Effector memory CD4-positive, alpha-beta T cell (primary cell): ENCODE results near the gene TPR.

Source experiments
- DNase-seq, 3 donors: peaks; one replicate each; pipeline ENCODE4 v3.0.0-alpha.2; 2020
- H3K27ac ChIP-seq: 2 replicates; pipeline ENCODE4 v1.7.0; 2013; ENCODE audit warnings: mild to moderate bottlenecking, low read length, moderate library complexity; ENCODE audit not compliant: insufficient read depth, poor library complexity, severe bottlenecking
- H3K27me3 ChIP-seq: replicated peaks from 2 replicates; pipeline ENCODE4 v1.7.0; 2013; ENCODE audit warnings: mild to moderate bottlenecking, low read length; ENCODE audit not compliant: insufficient read depth, control insufficient read depth, poor library complexity, severe bottlenecking
- H3K36me3 ChIP-seq: 2 replicates; pipeline ENCODE4 v1.7.0; 2013; ENCODE audit warnings: mild to moderate bottlenecking, low read length, moderate library complexity; ENCODE audit not compliant: control insufficient read depth, insufficient read depth
- H3K4me1 ChIP-seq: 2 replicates; pipeline ENCODE4 v1.7.0; 2013; ENCODE audit warnings: low read length, mild to moderate bottlenecking; ENCODE audit not compliant: control insufficient read depth, insufficient read depth, poor library complexity, severe bottlenecking
- H3K4me3 ChIP-seq: 2 replicates; pipeline ENCODE4 v1.7.0; 2013; ENCODE audit warnings: low read length, low read depth, mild to moderate bottlenecking; ENCODE audit not compliant: insufficient read depth, poor library complexity, severe bottlenecking
- H3K9me3 ChIP-seq: 2 replicates; pipeline ENCODE4 v1.7.0; 2013; ENCODE audit warnings: mild to moderate bottlenecking, low read length, moderate library complexity; ENCODE audit not compliant: control insufficient read depth

Gene TPR

GRCh38 chr1:186337554-186337953 is 37.5 kb downstream of the TPR start:
- DNase-seq: no peak
- Histone ChIP-seq H3K36me3 (peaks cover 79% of the 10 kb centered on the region), H3K27ac (no peak overlapping the region), H3K4me1 (no peaks in the 10 kb centered on the region), H3K9me3 (no peaks in the 10 kb centered on the region), H3K4me3 (no peak overlapping the region), H3K27me3 (no peaks in the 10 kb centered on the region)

- H3K36me3 ChIP-seq: peaks cover 83% of the 10 kb centered on the region
- DNase-seq: no peak
- H3K4me3 ChIP-seq: no peak overlapping the region
- H3K4me1 ChIP-seq: no peaks in the 10 kb centered on the region
- no peaks in the 10 kb centered on the region for H3K9me3 ChIP-seq
- H3K27ac ChIP-seq: no peak overlapping the region
- H3K27me3 ChIP-seq: no peaks in the 10 kb centered on the region
Measured at GRCh38 chr1:186330758-186331157, 44.3 kb downstream of the TPR start.

GRCh38 chr1:186327331-186327730 is 47.7 kb downstream of the TPR start:
- Histone ChIP-seq H3K4me3 (no peak overlapping the region), H3K36me3 (peaks cover 70% of the 10 kb centered on the region), H3K4me1 (no peaks in the 10 kb centered on the region), H3K27ac (no peak overlapping the region), H3K9me3 (no peaks in the 10 kb centered on the region), H3K27me3 (no peaks in the 10 kb centered on the region)
- no peak for DNase-seq

GRCh38 chr1:186326009-186326408 is 49.0 kb downstream of the TPR start:
- no peak for DNase-seq
- Histone ChIP-seq H3K4me1 (no peaks in the 10 kb centered on the region), H3K9me3 (no peaks in the 10 kb centered on the region), H3K36me3 (peaks cover 71% of the 10 kb centered on the region), H3K27me3 (no peaks in the 10 kb centered on the region), H3K4me3 (no peak overlapping the region), H3K27ac (no peak overlapping the region)

GRCh38 chr1:186325239-186325638 is 49.8 kb downstream of the TPR start:
- peaks cover 68% of the 10 kb centered on the region for H3K36me3 ChIP-seq
- no peak overlapping the region for H3K4me3 ChIP-seq
- no peaks in the 10 kb centered on the region for H3K27me3 ChIP-seq
- no peaks in the 10 kb centered on the region for H3K4me1 ChIP-seq
- H3K9me3 ChIP-seq: no peaks in the 10 kb centered on the region
- DNase-seq: no peak
- H3K27ac ChIP-seq: no peak overlapping the region

- Histone ChIP-seq H3K36me3 (peaks cover 67% of the 10 kb centered on the region), H3K27me3 (no peaks in the 10 kb centered on the region), H3K9me3 (no peaks in the 10 kb centered on the region), H3K4me1 (no peaks in the 10 kb centered on the region), H3K27ac (peak overlapping the region; percentile 22), H3K4me3 (no peak overlapping the region)
- DNase-seq: no peak
Measured at GRCh38 chr1:186323865-186324264, 51.2 kb downstream of the TPR start.

- no peaks in the 10 kb centered on the region for H3K9me3 ChIP-seq
- H3K4me1 ChIP-seq: no peaks in the 10 kb centered on the region
- peaks cover 72% of the 10 kb centered on the region for H3K36me3 ChIP-seq
- no peak for DNase-seq
- no peaks in the 10 kb centered on the region for H3K27me3 ChIP-seq
- no peak overlapping the region for H3K27ac ChIP-seq
- no peak overlapping the region for H3K4me3 ChIP-seq
Measured at GRCh38 chr1:186315570-186315969, 59.5 kb downstream of the TPR start.

- H3K27ac ChIP-seq: no peak overlapping the region
- no peak for DNase-seq
- H3K4me3 ChIP-seq: no peak overlapping the region
- no peaks in the 10 kb centered on the region for H3K9me3 ChIP-seq
- no peaks in the 10 kb centered on the region for H3K27me3 ChIP-seq
- H3K36me3 ChIP-seq: peaks cover 37% of the 10 kb centered on the region
- H3K4me1 ChIP-seq: no peaks in the 10 kb centered on the region
Measured at GRCh38 chr1:186311375-186312051, 63.5 kb downstream of the TPR start.

GRCh38 chr1:186310307-186310706 is 64.7 kb downstream of the TPR start:
- no peak for DNase-seq
- H3K27ac ChIP-seq: no peak overlapping the region
- H3K9me3 ChIP-seq: no peaks in the 10 kb centered on the region
- peaks cover 25% of the 10 kb centered on the region for H3K36me3 ChIP-seq
- H3K27me3 ChIP-seq: no peaks in the 10 kb centered on the region
- peaks cover 3% of the 10 kb centered on the region for H3K4me1 ChIP-seq
- H3K4me3 ChIP-seq: no peak overlapping the region

- Histone ChIP-seq H3K9me3 (no peaks in the 10 kb centered on the region), H3K27me3 (no peaks in the 10 kb centered on the region), H3K4me3 (no peak overlapping the region), H3K27ac (no peak overlapping the region), H3K4me1 (peaks cover 3% of the 10 kb centered on the region), H3K36me3 (peaks cover 11% of the 10 kb centered on the region)
- no peak for DNase-seq
Measured at GRCh38 chr1:186308264-186309060, 66.6 kb downstream of the TPR start.
